Uterus (tissue), 2 donors: ENCODE results near the gene CCDC54.

Source experiments
- CTCF ChIP-seq, 4 experiments: fragments of 200-600 bp in 2 of 4; fragments of 450-650 bp in 2 of 4; sonication (generic) in 2 of 4; IDR thresholded peaks; one replicate each; pipeline ENCODE4 v1.5.1; 2016 to 2019; ENCODE audit warnings: antibody characterized with exemption in 4 of 4, mild to moderate bottlenecking in 2 of 4, moderate library complexity in 1 of 4
- POLR2A ChIP-seq, 2 donors: fragments of 450-650 bp; IDR thresholded peaks; one replicate each; pipeline ENCODE4 v1.6.1; 2016; ENCODE audit warnings: antibody characterized with exemption in 2 of 2, mild to moderate bottlenecking in 1 of 2, moderate library complexity in 1 of 2

GRCh38 chr3:107421170-107421792, 44.0 kb downstream of the CCDC54 start:
- TF ChIP-seq CTCF (IDR thresholded peaks at IDR 0.05) (peak; percentile 69 to 75 (median 72)), POLR2A (IDR thresholded peaks at IDR 0.05) (no peak)
